Measurements from ENCODE around the gene COL15A1.

DNA sequence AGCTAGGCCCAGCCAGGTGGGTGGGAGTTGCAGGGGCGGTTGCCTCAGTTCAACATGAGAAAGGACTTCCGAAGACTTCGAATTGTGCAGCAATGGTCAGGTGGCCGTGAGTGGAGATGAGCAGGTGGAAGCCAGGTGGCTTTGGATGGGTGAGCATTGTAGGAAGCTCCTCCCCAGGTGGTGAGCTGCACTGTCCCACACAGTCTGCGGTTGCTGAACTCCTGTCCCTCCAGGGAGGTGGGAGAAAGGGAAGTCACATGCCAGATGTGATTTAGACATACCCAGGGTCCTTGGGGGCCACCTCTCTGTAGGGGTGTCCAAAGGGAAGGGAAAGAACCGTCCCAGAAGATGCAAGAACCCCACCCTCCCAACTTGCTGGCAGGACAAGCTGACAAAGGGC lies 30.4 kb downstream of the COL15A1 start:
- TF ChIP-seq CTCF (IDR thresholded peaks at IDR 0.05): no peak
- no peak for TF ChIP-seq POLR2A (IDR thresholded peaks at IDR 0.05)
- TF ChIP-seq EP300 (IDR thresholded peaks at IDR 0.05): no peak

Data from tibial nerve (tissue), 4 donors.